DND-41 (cell line): Measurements from ENCODE around the gene EMC8.

ENCODE experiments used
- EZH2 ChIP-seq: IDR thresholded peaks from 3 replicates; pipeline ENCODE4 v1.6.1; 2012; ENCODE audit warnings: borderline replicate concordance, low read depth, mild to moderate bottlenecking, moderate library complexity, low read length, inconsistent platforms; ENCODE audit not compliant: severe bottlenecking
- TF ChIP-seq, protein P1 (sequence below): IDR thresholded peaks from 2 replicates; pipeline ENCODE4 v1.5.1; 2012; ENCODE audit warnings: borderline replicate concordance, low read length, moderate library complexity, mild to moderate bottlenecking; ENCODE audit not compliant: poor library complexity, severe bottlenecking; ENCODE audit errors: extremely low read depth

DNA sequence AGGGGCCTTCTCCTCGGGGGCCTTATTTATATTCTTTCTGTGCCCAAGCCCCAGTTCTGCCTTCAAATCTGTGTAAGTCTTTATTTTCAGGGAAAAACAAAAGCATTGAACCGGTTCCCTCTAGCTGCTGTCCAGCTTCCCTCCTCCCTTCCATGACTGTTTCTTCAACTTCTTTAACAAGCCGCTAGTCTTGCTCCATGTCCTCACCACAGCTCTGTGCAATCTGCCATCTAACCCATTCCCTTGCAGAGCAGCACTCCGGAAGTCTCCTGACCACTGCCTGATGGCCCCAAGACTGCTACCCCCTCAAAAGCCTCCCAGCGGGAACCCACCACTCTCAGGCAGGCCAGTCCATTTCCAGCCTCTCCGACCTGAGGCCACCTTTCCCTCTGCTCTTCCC is 16.9 kb downstream of the EMC8 start:
- TF ChIP-seq EZH2 = no peak
- TF ChIP-seq, protein P1, sequence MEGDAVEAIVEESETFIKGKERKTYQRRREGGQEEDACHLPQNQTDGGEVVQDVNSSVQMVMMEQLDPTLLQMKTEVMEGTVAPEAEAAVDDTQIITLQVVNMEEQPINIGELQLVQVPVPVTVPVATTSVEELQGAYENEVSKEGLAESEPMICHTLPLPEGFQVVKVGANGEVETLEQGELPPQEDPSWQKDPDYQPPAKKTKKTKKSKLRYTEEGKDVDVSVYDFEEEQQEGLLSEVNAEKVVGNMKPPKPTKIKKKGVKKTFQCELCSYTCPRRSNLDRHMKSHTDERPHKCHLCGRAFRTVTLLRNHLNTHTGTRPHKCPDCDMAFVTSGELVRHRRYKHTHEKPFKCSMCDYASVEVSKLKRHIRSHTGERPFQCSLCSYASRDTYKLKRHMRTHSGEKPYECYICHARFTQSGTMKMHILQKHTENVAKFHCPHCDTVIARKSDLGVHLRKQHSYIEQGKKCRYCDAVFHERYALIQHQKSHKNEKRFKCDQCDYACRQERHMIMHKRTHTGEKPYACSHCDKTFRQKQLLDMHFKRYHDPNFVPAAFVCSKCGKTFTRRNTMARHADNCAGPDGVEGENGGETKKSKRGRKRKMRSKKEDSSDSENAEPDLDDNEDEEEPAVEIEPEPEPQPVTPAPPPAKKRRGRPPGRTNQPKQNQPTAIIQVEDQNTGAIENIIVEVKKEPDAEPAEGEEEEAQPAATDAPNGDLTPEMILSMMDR = no peak
